HG02571 (cell line): Measurements from ENCODE around the gene RCC2.
"Not testable (repeated sequence)": the region's sequence is repeated elsewhere in the genome, so short reads cannot be mapped to it uniquely, and the experiment has no call there.

Experiments used
- ATAC-seq: cut with Tn5 transposase; IDR thresholded peaks from one replicate; pipeline ENCODE4 v1.9.1; 2021; ENCODE audit warnings: mild to moderate bottlenecking, moderate library complexity; ENCODE audit not compliant: unreplicated experiment

The RCC2 gene

GRCh38 chr1:17439250-17440073 is at the start of gene RCC2:
Gene RCC2 (minus strand): TSS chr1:17439677. CDS start chr1:17438514, 1,163 bp downstream.
- no peak for ATAC-seq

- ATAC-seq, result no peak
Measured at GRCh38 chr1:17486242-17486641, 46.8 kb upstream of the RCC2 start.

- ATAC-seq, result no peak
Measured at GRCh38 chr1:17485281-17485680, 45.8 kb upstream of the RCC2 start.

GRCh38 chr1:17481981-17482380 is 42.5 kb upstream of the RCC2 start:
- not testable (repeated sequence) for ATAC-seq

GRCh38 chr1:17480846-17481245 is 41.4 kb upstream of the RCC2 start:
- ATAC-seq, result no peak

GRCh38 chr1:17475752-17476151 is 36.3 kb upstream of the RCC2 start:
- no peak for ATAC-seq

- ATAC-seq, result not testable (repeated sequence)
Measured at GRCh38 chr1:17474836-17475555, 35.5 kb upstream of the RCC2 start.

- no peak for ATAC-seq
Measured at GRCh38 chr1:17472814-17473213, 33.3 kb upstream of the RCC2 start.

- ATAC-seq, result no peak
Measured at GRCh38 chr1:17471393-17471792, 31.9 kb upstream of the RCC2 start.

- no peak for ATAC-seq
Measured at GRCh38 chr1:17470021-17470799, 30.7 kb upstream of the RCC2 start.

- not testable (repeated sequence) for ATAC-seq
Measured at GRCh38 chr1:17468357-17469265, 29.1 kb upstream of the RCC2 start.

- no peak for ATAC-seq
Measured at GRCh38 chr1:17466359-17466758, 26.9 kb upstream of the RCC2 start.

- no peak for ATAC-seq
Measured at GRCh38 chr1:17465228-17465627, 25.8 kb upstream of the RCC2 start.

GRCh38 chr1:17463991-17464390 is 24.5 kb upstream of the RCC2 start:
- no peak for ATAC-seq

- no peak for ATAC-seq
Measured at GRCh38 chr1:17462669-17463068, 23.2 kb upstream of the RCC2 start.

GRCh38 chr1:17460219-17460618 is 20.7 kb upstream of the RCC2 start:
- no peak for ATAC-seq

GRCh38 chr1:17458794-17459193 is 19.3 kb upstream of the RCC2 start:
- ATAC-seq, result no peak

GRCh38 chr1:17452686-17453085 is 13.2 kb upstream of the RCC2 start:
- ATAC-seq, result no peak

- not testable (repeated sequence) for ATAC-seq
Measured at GRCh38 chr1:17452203-17452602, 12.7 kb upstream of the RCC2 start.

GRCh38 chr1:17451731-17452130 is 12.3 kb upstream of the RCC2 start:
- no peak for ATAC-seq
